Measurements from ENCODE around the gene TTLL11. TPM values are rescaled to one million over a fixed set of nuclear protein-coding genes. Genes with fewer than 3 reads are reported as not detected.
A peak's percentile ranks its signal among the peaks of the same experiment; 100 is the strongest.

TTLL11 gene
- total and polyA plus RNA-seq, 2 of the 8 experiments (the other 6 are each of a cell fraction or from before 2014, with no cell fraction given), result 0.56 to 0.80 TPM

GRCh38 chr9:121895818-121896544, 197.1 kb downstream of the TTLL11 start:
- peak overlapping the region; percentile 3; the same call in 1 of the 2 replicates for H2BK5ac ChIP-seq (ENCODE audit: low read depth, low read length)
- H3K23ac ChIP-seq (ENCODE audit: insufficient read length), result no peak overlapping the region
- H3K27me3 ChIP-seq (replicated peaks in 1 of 4; ENCODE audit: control insufficient read depth in 3 of 4, extremely low read depth in 1 of 4, insufficient read depth in 3 of 4, low read length in 3 of 4), result no peaks in the 10 kb centered on the region
- POLR2A ChIA-PET (ENCODE audit: partially characterized antibody), result no interaction called here
- H2AK5ac ChIP-seq (ENCODE audit: low read depth, low read length), result peak overlapping the region; percentile 65; the same call in 1 of the 2 replicates
- peaks cover 0 to 6% (median 2%) of the 10 kb centered on the region in 4 experiments; a peak in 4 of 7 replicates for H3K4me1 ChIP-seq (replicated peaks in 1 of 4; ENCODE audit: control insufficient read depth in 3 of 4, insufficient read depth in 4 of 4, low read length in 3 of 4)
- H3K9me3 ChIP-seq (ENCODE audit: insufficient read depth in 2 of 2, low read depth in 1 of 2, low read length in 1 of 2), result no peaks in the 10 kb centered on the region; a peak in 1 of 4 replicates
- peak overlapping the region; percentile 98 for H3K56ac ChIP-seq (replicated peaks; ENCODE audit: insufficient read length, low read depth, low read length)
- no peak overlapping the region for H3K14ac ChIP-seq (ENCODE audit: insufficient read length)
- no peak overlapping the region for H3K4me3 ChIP-seq (ENCODE audit: extremely low read depth in 1 of 4, insufficient read depth in 2 of 4, low read depth in 3 of 4, low read length in 4 of 4)
- no peak for FAIRE-seq
- peak overlapping the region; percentile 56; the same call in 1 of the 2 replicates for H2BK12ac ChIP-seq (ENCODE audit: low read depth, low read length)
- peaks cover 0 to 6% of the 10 kb centered on the region in 2 experiments; a peak in 2 of 4 replicates for H3K79me2 ChIP-seq (ENCODE audit: control insufficient read depth in 1 of 2, insufficient read depth in 2 of 2, low read length in 2 of 2)
- H4K91ac ChIP-seq (replicated peaks; ENCODE audit: insufficient read length, low read length), result peak overlapping the region; percentile 37
- DNase-seq (ENCODE audit: low read depth in 1 of 2, low spot score in 2 of 2), result no peak
- H2BK120ac ChIP-seq (replicated peaks; ENCODE audit: low read depth, low read length), result no peak overlapping the region
- H4K5ac ChIP-seq (ENCODE audit: insufficient read length, low read depth, low read length), result no peak overlapping the region
- no peak overlapping the region for H4K8ac ChIP-seq (ENCODE audit: extremely low read depth, insufficient read depth, low read length)
- no peak overlapping the region for H3K18ac ChIP-seq (ENCODE audit: extremely low read depth, low read length)
- peaks cover 0 to 8% of the 10 kb centered on the region in 2 experiments for H4K20me1 ChIP-seq (replicated peaks in 1 of 2; ENCODE audit: control insufficient read depth in 1 of 2, insufficient read depth in 2 of 2, low read length in 2 of 2)
- H3K9ac ChIP-seq (replicated peaks in 1 of 4; ENCODE audit: extremely low read depth in 1 of 4, low read depth in 3 of 4, low read length in 3 of 4), result no peak overlapping the region
- no peak for TF ChIP-seq HDAC6 (IDR thresholded peaks at IDR 0.05; ENCODE audit: low read depth, low read length)
- H3K23me2 ChIP-seq (ENCODE audit: low read depth, low read length), result peaks cover 10% of the 10 kb centered on the region; the same call in 1 of the 2 replicates
- CTCF ChIA-PET (ENCODE audit: partially characterized antibody), result no interaction called here
- 89% methylated on average over 12 of the region's 12 CpGs; no CpG with 5 or more reads in 1 of the 2 experiments for WGBS, 2 experiments (ENCODE audit: extremely low coverage in 1 of 2, insufficient coverage in 1 of 2, insufficient read length in 1 of 2, insufficient replicate concordance in 2 of 2, low coverage in 1 of 2, low lambda C conversion rate in 2 of 2, missing lambda C conversion rate in 1 of 2)
- H3K27ac ChIP-seq (ENCODE audit: low read depth, low read length), result no peak overlapping the region
- no peak overlapping the region for H3K4me2 ChIP-seq (ENCODE audit: insufficient read depth in 1 of 2, low read depth in 2 of 2, low read length in 2 of 2)
- 0 out of 2 replicates have a peak overlapping the region, but pooled peaks have one; percentile 83 for H2BK15ac ChIP-seq (ENCODE audit: low read length)
- no peaks in the 10 kb centered on the region; a peak in 1 of 8 replicates for H3K36me3 ChIP-seq (ENCODE audit: control insufficient read depth in 2 of 4, insufficient read depth in 4 of 4, low read length in 3 of 4)
- H3K79me1 ChIP-seq (ENCODE audit: low read depth, low read length), result no peaks in the 10 kb centered on the region
- no peak overlapping the region for H3K4ac ChIP-seq (replicated peaks; ENCODE audit: insufficient read length, low read depth, low read length)
- H2BK20ac ChIP-seq (ENCODE audit: low read length), result peak overlapping the region; percentile 67; the same call in 1 of the 2 replicates
- no peak overlapping the region for H2AFZ ChIP-seq (ENCODE audit: low read length)

Measured in H1 (cell line).